Right lobe of liver (tissue), 4 donors: Measurements from ENCODE around the gene EXOSC5.

Source experiments
- POLR2A ChIP-seq: fragments of 450-650 bp; IDR thresholded peaks from one replicate; pipeline ENCODE4 v1.6.1; 2017; ENCODE audit warnings: antibody characterized with exemption, mild to moderate bottlenecking
- TF ChIP-seq, protein P1 (sequence below), 4 donors: fragments of 200-600 bp in 3 of 4; fragments of 450-650 bp in 1 of 4; IDR thresholded peaks; one replicate each; pipeline versions ENCODE4 v1.5.1 to v1.8.0; 2016 to 2022; ENCODE audit warnings: antibody characterized with exemption in 4 of 4, mild to moderate bottlenecking in 2 of 4
- donor health status: DM: no; HTN: no; CAD: no.
- donor health status: DM: no; HTN: no; CAD: no.
- donor health status: DM: no; HTN: yes; CAD: no.

DNA sequence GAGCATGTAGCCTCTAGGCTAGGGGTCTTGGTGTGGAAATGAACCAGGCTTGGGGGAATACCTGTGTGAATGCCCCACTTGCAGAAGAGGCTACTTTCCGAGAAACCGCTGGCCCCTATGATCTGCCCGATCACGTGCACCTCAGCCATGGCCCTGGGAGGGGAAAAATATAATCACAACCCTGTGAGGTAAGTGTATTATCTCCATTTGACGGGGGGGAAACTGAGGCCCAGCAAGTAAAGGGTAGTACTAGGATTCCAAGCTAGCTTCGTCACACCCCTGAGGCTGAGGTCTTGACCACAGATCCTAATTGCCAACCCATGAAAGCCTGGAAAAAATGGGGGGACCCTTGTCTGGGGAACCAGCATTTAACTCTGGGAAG is 33.8 kb downstream of the EXOSC5 start:
- TF ChIP-seq, protein P1, sequence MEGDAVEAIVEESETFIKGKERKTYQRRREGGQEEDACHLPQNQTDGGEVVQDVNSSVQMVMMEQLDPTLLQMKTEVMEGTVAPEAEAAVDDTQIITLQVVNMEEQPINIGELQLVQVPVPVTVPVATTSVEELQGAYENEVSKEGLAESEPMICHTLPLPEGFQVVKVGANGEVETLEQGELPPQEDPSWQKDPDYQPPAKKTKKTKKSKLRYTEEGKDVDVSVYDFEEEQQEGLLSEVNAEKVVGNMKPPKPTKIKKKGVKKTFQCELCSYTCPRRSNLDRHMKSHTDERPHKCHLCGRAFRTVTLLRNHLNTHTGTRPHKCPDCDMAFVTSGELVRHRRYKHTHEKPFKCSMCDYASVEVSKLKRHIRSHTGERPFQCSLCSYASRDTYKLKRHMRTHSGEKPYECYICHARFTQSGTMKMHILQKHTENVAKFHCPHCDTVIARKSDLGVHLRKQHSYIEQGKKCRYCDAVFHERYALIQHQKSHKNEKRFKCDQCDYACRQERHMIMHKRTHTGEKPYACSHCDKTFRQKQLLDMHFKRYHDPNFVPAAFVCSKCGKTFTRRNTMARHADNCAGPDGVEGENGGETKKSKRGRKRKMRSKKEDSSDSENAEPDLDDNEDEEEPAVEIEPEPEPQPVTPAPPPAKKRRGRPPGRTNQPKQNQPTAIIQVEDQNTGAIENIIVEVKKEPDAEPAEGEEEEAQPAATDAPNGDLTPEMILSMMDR (IDR thresholded peaks at IDR 0.05) = no peak
- TF ChIP-seq POLR2A = no peak
